Measurements from ENCODE around the gene BNIP3.

BNIP3 gene

GRCh38 chr10:131978851-131979250, 2.9 kb downstream of the BNIP3 start:
- Mint-ChIP-seq H3K27me3 (peaks cover 49% of the 10 kb centered on the region), H3K4me3 (no peak overlapping the region), H3K27ac (no peak overlapping the region), H3K36me3 (ENCODE audit: low read depth) (peaks cover 48% of the 10 kb centered on the region), H3K4me1 (ENCODE audit: low read depth) (peaks cover 37% of the 10 kb centered on the region), H3K9me3 (no peaks in the 10 kb centered on the region)
- intact Hi-C loops (cut with micrococcal nuclease) = no loop called here

- Mint-ChIP-seq H3K36me3 (ENCODE audit: low read depth) (peaks cover 53% of the 10 kb centered on the region), H3K4me1 (ENCODE audit: low read depth) (peaks cover 37% of the 10 kb centered on the region), H3K27ac (no peak overlapping the region), H3K27me3 (peaks cover 44% of the 10 kb centered on the region), H3K9me3 (no peaks in the 10 kb centered on the region), H3K4me3 (no peak overlapping the region)
- intact Hi-C loops (cut with micrococcal nuclease) = no loop called here
Observed at GRCh38 chr10:131978366-131978765, 3.4 kb downstream of the BNIP3 start.

DNA sequence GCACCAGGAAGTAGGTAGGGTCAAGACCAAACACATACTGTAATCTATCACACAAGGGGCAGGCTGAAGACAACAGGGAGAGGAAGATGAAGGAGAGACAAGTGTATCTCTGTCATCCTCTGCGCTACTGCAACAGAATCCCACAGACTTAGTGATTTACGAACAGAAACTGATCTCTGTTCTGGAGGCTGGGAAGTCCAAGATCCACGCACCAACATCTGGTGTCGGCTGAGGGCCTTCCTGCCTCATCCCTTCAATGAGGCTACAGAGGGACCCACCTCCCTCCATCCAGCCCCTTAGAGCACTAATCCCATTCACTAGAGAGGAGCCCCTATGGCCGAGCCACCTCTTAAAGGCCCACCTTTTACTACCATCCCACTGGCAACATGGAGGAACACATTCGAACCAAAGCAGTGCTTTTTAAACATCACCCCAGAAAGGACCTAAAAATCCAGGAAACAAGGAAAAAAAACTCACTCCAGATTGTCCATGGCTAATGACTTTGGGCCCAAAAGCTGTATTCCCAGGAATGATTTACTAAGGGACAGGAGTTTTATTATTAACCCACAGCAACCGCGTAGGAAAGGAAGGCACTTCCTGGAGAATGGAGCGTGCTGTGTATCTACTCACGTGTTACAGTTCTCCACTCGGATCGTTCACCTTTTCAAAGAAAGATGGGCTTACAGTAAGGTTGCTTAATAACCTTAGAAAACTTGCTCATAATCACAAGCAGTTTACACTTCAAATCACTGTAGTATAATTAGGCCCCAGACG, 4.2 kb downstream of the BNIP3 start:
- Mint-ChIP-seq H3K4me3 (no peak overlapping the region), H3K4me1 (ENCODE audit: low read depth) (peaks cover 41% of the 10 kb centered on the region), H3K27me3 (peaks cover 37% of the 10 kb centered on the region), H3K36me3 (ENCODE audit: low read depth) (peaks cover 62% of the 10 kb centered on the region), H3K27ac (no peak overlapping the region), H3K9me3 (no peaks in the 10 kb centered on the region)
- intact Hi-C loops (cut with micrococcal nuclease) = no loop called here

- intact Hi-C loops (cut with micrococcal nuclease) = no loop called here
- Mint-ChIP-seq H3K27me3 (peaks cover 26% of the 10 kb centered on the region), H3K27ac (no peak overlapping the region), H3K4me3 (no peak overlapping the region), H3K4me1 (ENCODE audit: low read depth) (peaks cover 28% of the 10 kb centered on the region), H3K9me3 (no peaks in the 10 kb centered on the region), H3K36me3 (ENCODE audit: low read depth) (peaks cover 68% of the 10 kb centered on the region)
Observed at GRCh38 chr10:131975796-131976195, 5.9 kb downstream of the BNIP3 start.

DNA sequence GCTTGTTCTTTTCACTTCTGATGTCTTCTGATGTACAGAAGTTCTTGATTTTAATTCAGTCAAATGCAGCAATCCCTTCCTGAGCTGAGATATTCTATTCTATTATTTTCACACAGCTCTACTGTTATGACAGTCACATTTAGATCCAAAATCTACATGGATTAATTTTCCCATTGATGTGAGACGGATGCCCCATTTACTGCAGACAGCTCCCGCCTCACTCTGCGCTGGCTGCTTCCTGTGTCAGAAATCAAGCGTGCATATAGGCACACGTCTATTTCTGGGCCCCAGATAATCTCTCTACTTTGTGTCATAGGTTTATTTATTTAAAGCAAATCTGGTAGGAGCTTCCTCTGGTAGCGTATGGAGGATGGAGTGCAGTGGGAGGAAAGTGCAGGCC, 6.7 kb downstream of the BNIP3 start:
- no peak overlapping the region for H3K4me3 Mint-ChIP-seq
- peaks cover 76% of the 10 kb centered on the region for H3K36me3 Mint-ChIP-seq (ENCODE audit: low read depth)
- intact Hi-C loops (cut with micrococcal nuclease) = no loop called here
- peaks cover 23% of the 10 kb centered on the region for H3K4me1 Mint-ChIP-seq (ENCODE audit: low read depth)
- no peaks in the 10 kb centered on the region for H3K9me3 Mint-ChIP-seq
- no peak overlapping the region for H3K27ac Mint-ChIP-seq
- peaks cover 20% of the 10 kb centered on the region for H3K27me3 Mint-ChIP-seq

GRCh38 chr10:131974034-131974817, 7.5 kb downstream of the BNIP3 start:
- H3K27ac Mint-ChIP-seq = no peak overlapping the region
- H3K27me3 Mint-ChIP-seq = peaks cover 12% of the 10 kb centered on the region
- intact Hi-C loops (cut with micrococcal nuclease) = no loop called here
- no peaks in the 10 kb centered on the region for H3K9me3 Mint-ChIP-seq
- no peak overlapping the region for H3K4me3 Mint-ChIP-seq
- H3K36me3 Mint-ChIP-seq (ENCODE audit: low read depth) = peaks cover 84% of the 10 kb centered on the region
- peaks cover 15% of the 10 kb centered on the region for H3K4me1 Mint-ChIP-seq (ENCODE audit: low read depth)

DNA sequence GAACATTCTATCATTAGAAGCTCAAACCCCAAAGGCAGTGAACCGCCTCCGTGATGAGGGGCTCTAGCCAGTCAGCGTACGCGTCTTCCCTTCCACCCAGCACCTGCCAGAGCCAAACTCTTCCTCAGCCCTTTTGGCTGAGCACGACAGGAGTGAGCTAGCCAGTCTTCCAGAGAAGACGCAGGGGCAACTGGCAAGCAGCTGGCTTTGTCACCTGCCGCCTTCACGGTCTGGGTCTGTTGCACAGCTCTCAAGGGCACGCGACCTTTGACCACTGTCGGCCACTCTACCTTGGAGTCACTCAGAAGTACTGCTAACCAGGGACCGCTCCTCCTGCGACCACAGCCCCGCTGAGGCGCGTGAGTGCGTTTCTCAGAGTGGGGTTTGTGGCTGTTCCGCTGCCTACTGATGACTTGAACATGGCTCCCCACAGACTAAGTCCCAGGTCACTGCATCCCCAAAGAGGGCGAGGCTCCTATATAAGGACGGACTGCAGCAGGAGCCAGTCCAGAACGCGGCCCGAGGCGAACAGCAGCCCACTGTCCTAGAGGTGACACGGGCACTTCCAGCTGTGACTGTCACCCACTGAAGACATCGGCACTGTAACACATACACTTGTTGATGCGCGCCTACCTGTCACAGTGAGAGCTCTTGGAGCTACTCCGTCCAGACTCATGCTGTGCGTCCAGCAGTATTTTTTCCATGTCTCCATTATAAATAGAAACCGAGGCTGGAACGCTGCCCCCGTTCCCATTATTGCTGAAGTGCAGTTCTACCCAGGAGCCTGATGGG, 8.4 kb downstream of the BNIP3 start:
- intact Hi-C loops (cut with micrococcal nuclease) = no loop called here
- Mint-ChIP-seq H3K4me1 (ENCODE audit: low read depth) (peaks cover 12% of the 10 kb centered on the region), H3K36me3 (ENCODE audit: low read depth) (peaks cover 91% of the 10 kb centered on the region), H3K9me3 (no peaks in the 10 kb centered on the region), H3K27ac (no peak overlapping the region), H3K27me3 (peaks cover 5% of the 10 kb centered on the region), H3K4me3 (no peak overlapping the region)

DNA sequence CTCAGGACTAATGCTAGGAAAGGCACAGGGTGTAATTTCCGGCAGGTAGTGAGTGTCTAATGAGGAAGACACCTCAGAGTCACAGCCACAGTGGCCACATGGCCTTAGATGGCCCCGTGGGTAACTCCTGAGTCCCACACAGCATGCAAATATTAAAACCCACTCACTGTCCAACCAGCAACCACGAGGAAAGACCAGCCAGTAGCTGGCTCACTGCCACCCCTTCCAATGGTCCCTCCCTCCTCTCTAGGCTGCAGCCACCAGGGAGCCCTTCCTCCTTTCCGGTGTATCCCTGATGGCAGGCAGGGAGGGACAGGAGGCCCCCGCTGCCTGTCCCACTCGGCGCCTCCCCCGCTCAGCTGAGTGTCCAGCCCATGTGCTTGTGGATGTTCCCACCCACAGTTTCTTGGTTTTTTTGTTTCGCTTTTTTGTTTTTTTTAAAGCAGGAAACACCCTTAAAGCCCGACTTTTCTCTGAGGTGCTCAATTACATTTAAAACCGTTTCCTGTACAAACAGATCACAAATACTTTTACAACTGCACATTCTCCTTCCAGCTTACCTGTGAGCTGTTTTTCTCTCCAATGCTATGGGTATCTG, 9.2 kb downstream of the BNIP3 start:
- no peak overlapping the region for H3K27ac Mint-ChIP-seq
- peaks cover 88% of the 10 kb centered on the region for H3K36me3 Mint-ChIP-seq (ENCODE audit: low read depth)
- no peak overlapping the region for H3K4me3 Mint-ChIP-seq
- peaks cover 6% of the 10 kb centered on the region for H3K4me1 Mint-ChIP-seq (ENCODE audit: low read depth)
- intact Hi-C loops (cut with micrococcal nuclease) = no loop called here
- no peaks in the 10 kb centered on the region for H3K9me3 Mint-ChIP-seq
- no peaks in the 10 kb centered on the region for H3K27me3 Mint-ChIP-seq

- H3K36me3 Mint-ChIP-seq (ENCODE audit: low read depth) = peaks cover 89% of the 10 kb centered on the region
- no peak overlapping the region for H3K4me3 Mint-ChIP-seq
- no peaks in the 10 kb centered on the region for H3K9me3 Mint-ChIP-seq
- peaks cover 6% of the 10 kb centered on the region for H3K4me1 Mint-ChIP-seq (ENCODE audit: low read depth)
- intact Hi-C loops (cut with micrococcal nuclease) = no loop called here
- no peaks in the 10 kb centered on the region for H3K27me3 Mint-ChIP-seq
- H3K27ac Mint-ChIP-seq = no peak overlapping the region
Observed at GRCh38 chr10:131971591-131971990, 10.1 kb downstream of the BNIP3 start.

GRCh38 chr10:131970946-131971345, 10.8 kb downstream of the BNIP3 start:
- no peak overlapping the region for H3K4me3 Mint-ChIP-seq
- no peak overlapping the region for H3K27ac Mint-ChIP-seq
- intact Hi-C loops (cut with micrococcal nuclease) = no loop called here
- no peaks in the 10 kb centered on the region for H3K27me3 Mint-ChIP-seq
- no peaks in the 10 kb centered on the region for H3K9me3 Mint-ChIP-seq
- peaks cover 91% of the 10 kb centered on the region for H3K36me3 Mint-ChIP-seq (ENCODE audit: low read depth)
- peaks cover 6% of the 10 kb centered on the region for H3K4me1 Mint-ChIP-seq (ENCODE audit: low read depth)

- Mint-ChIP-seq H3K27ac (no peak overlapping the region), H3K27me3 (no peaks in the 10 kb centered on the region), H3K4me3 (no peak overlapping the region), H3K4me1 (ENCODE audit: low read depth) (peaks cover 6% of the 10 kb centered on the region), H3K36me3 (ENCODE audit: low read depth) (peaks cover 92% of the 10 kb centered on the region), H3K9me3 (no peaks in the 10 kb centered on the region)
- intact Hi-C loops (cut with micrococcal nuclease) = no loop called here
Observed at GRCh38 chr10:131968949-131969348, 12.8 kb downstream of the BNIP3 start.

- H3K27me3 Mint-ChIP-seq = no peaks in the 10 kb centered on the region
- H3K4me1 Mint-ChIP-seq (ENCODE audit: low read depth) = no peaks in the 10 kb centered on the region
- peaks cover 80% of the 10 kb centered on the region for H3K36me3 Mint-ChIP-seq (ENCODE audit: low read depth)
- H3K27ac Mint-ChIP-seq = no peak overlapping the region
- H3K4me3 Mint-ChIP-seq = no peak overlapping the region
- intact Hi-C loops (cut with micrococcal nuclease) = no loop called here
- H3K9me3 Mint-ChIP-seq = no peaks in the 10 kb centered on the region
Observed at GRCh38 chr10:131964298-131964697, 17.4 kb downstream of the BNIP3 start.

DNA sequence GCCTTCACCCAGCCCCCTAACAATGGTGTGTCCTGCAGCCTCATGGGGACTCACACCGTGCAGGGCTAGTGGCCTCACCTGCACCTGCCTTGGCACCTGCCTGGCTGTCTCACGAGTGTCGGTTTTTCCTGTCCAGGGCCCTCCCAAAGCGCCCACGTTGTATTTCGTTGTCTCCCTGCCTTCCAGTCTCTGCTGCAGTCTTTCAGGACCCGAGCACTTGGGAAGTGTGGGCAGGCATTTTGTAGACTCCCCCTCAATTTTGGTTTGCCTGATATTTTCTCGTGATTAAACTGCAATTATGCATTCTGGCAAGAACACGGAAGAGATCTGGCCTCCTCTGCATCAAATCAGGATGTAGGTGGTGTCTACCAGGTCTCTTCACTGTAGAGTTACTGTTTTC, 17.9 kb downstream of the BNIP3 start:
- Mint-ChIP-seq H3K27me3 (no peaks in the 10 kb centered on the region), H3K4me1 (ENCODE audit: low read depth) (no peaks in the 10 kb centered on the region), H3K4me3 (no peak overlapping the region), H3K9me3 (no peaks in the 10 kb centered on the region), H3K27ac (no peak overlapping the region), H3K36me3 (ENCODE audit: low read depth) (peaks cover 80% of the 10 kb centered on the region)
- intact Hi-C loops (cut with micrococcal nuclease) = no loop called here

DNA sequence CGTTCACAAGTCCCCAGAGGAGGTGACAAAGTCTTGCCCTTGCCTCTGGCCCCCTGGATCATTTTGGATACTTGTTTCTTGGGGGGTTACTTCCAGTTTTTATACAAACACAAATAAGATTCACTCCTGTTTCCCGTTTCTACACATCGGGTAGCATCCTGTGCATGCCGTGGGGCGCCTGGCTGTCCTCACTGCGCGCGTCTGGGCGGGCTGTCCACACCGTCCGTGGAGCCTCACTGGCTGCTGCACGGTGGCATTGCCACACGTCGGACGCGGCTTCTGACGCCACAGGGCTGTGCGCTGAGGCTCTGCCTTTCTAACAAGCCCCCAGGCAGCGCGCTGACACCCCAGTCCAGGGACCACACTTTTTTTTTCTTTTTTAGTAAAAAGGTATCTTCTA, 18.4 kb downstream of the BNIP3 start:
- no peaks in the 10 kb centered on the region for H3K9me3 Mint-ChIP-seq
- H3K36me3 Mint-ChIP-seq (ENCODE audit: low read depth) = peaks cover 80% of the 10 kb centered on the region
- no peak overlapping the region for H3K4me3 Mint-ChIP-seq
- H3K27me3 Mint-ChIP-seq = no peaks in the 10 kb centered on the region
- H3K4me1 Mint-ChIP-seq (ENCODE audit: low read depth) = no peaks in the 10 kb centered on the region
- intact Hi-C loops (cut with micrococcal nuclease) = no loop called here
- no peak overlapping the region for H3K27ac Mint-ChIP-seq
